Panc1 (cell line): ENCODE results near the gene SBF2. TPM values are rescaled to one million over a fixed set of nuclear protein-coding genes. Genes with fewer than 3 reads are reported as not detected.

Experiments
- ATAC-seq: fragments of 200-7000 bp; cut with Tn5 transposase; 2 replicates; pipeline ENCODE4 v1.9.1; 2020; ENCODE audit warnings: mild to moderate bottlenecking, moderate library complexity
- BruUV-seq: library from RNA; stranded (reverse); fragments of 400-500 nt; replicated peaks from 2 replicates; lab custom pipeline; 2021; lab: Mats Ljungman, UMichigan
- CTCF ChIA-PET: fragments of 300-600 bp; sonication (Branson Sonifier 250); formaldehyde crosslinking; loops from one replicate; lab custom pipeline; 2022; ENCODE audit warnings: antibody characterized with exemption; lab: Charles Lee
- POLR2A ChIA-PET: fragments of 300-600 bp; sonication (Branson Sonifier 250); formaldehyde crosslinking; loops from one replicate; lab custom pipeline; 2022; ENCODE audit warnings: antibody characterized with exemption; lab: Charles Lee
- DNase-seq: peaks from one replicate; pipeline ENCODE4 v3.0.0-alpha.2; 2010; ENCODE audit warnings: low read depth, low spot score
- H3K27ac ChIP-seq: 2 replicates; pipeline ENCODE4 v1.5.1; 2011; ENCODE audit warnings: mild to moderate bottlenecking, low read length, inconsistent platforms
- H3K27me3 ChIP-seq: fragments of 200-500 bp; sonication (Bioruptor generic); 2 replicates; pipeline ENCODE4 v1.6.0; 2014; ENCODE audit warnings: low read length, inconsistent platforms; ENCODE audit not compliant: control insufficient read depth, insufficient read depth
- H3K36me3 ChIP-seq: fragments of 200-500 bp; sonication (Bioruptor generic); 2 replicates; pipeline ENCODE4 v1.5.1; 2014; ENCODE audit warnings: inconsistent platforms, mild to moderate bottlenecking, low read length, moderate library complexity; ENCODE audit not compliant: control insufficient read depth, insufficient read depth
- H3K4me1 ChIP-seq: 2 replicates; pipeline ENCODE4 v1.5.1; 2011; ENCODE audit warnings: inconsistent platforms, mild to moderate bottlenecking, low read length, moderate library complexity; ENCODE audit not compliant: control insufficient read depth, insufficient read depth
- H3K4me3 ChIP-seq, 2 experiments: 2 replicates each; pipeline ENCODE4 v1.5.1; 2011 to 2012; ENCODE audit warnings: low read depth in 2 of 2, low read length in 2 of 2, mild to moderate bottlenecking in 2 of 2, inconsistent platforms in 1 of 2, moderate library complexity in 1 of 2
- H3K9me3 ChIP-seq: fragments of 200-500 bp; sonication (Bioruptor generic); 2 replicates; pipeline ENCODE4 v1.5.1; 2014; ENCODE audit warnings: low read depth, mild to moderate bottlenecking, inconsistent platforms, low read length, moderate library complexity; ENCODE audit not compliant: control insufficient read depth, insufficient read depth
- POLR2AphosphoS5 ChIP-seq: IDR thresholded peaks from 2 replicates; pipeline ENCODE4 v1.6.1; 2012; ENCODE audit warnings: mild to moderate bottlenecking, low read depth, low read length, moderate library complexity
- SIN3A ChIP-seq: IDR thresholded peaks from 2 replicates; pipeline ENCODE4 v1.6.1; 2012; ENCODE audit warnings: low read depth, mild to moderate bottlenecking, low read length, moderate library complexity, borderline replicate concordance; ENCODE audit not compliant: insufficient read depth
- TCF7L2 ChIP-seq: IDR thresholded peaks from 2 replicates; pipeline ENCODE4 v1.6.1; 2011; ENCODE audit warnings: mild to moderate bottlenecking, low read depth, low read length, inconsistent platforms
- in situ Hi-C: cut with HindIII; loops from 2 replicates; pipeline ENCODE4 v1.10.0; 2016; ENCODE audit warnings: low sequenced_read_pairs, low pct_unique_long_range_greater_than_20kb
- intact Hi-C: fragments of 100-400 bp; cut with micrococcal nuclease; formaldehyde crosslinking; loops from one replicate; pipeline ENCODE4 v1.10.0; 2022; ENCODE audit not compliant: unreplicated experiment
- total RNA-seq: library from RNA; stranded (reverse); gene quantifications from one replicate; pipeline ENCODE4 v1.2.1, GENCODE V29; 2021; ENCODE audit not compliant: unreplicated experiment
- TF ChIP-seq, protein P1 (sequence below): fragments of 450-650 bp; IDR thresholded peaks from 2 replicates; pipeline ENCODE4 v1.5.1; 2017; ENCODE audit warnings: mild to moderate bottlenecking
- TF ChIP-seq, protein P2 (sequence below), 2 experiments: IDR thresholded peaks; 2 replicates each; pipeline ENCODE4 v1.6.1; 2011 to 2012; ENCODE audit warnings: low read depth in 2 of 2, control low read depth in 1 of 2, low read length in 1 of 2, mild to moderate bottlenecking in 1 of 2, moderate library complexity in 1 of 2; ENCODE audit not compliant: insufficient read depth in 1 of 2

SBF2 gene
- total RNA-seq, 1 experiment from 2014 or later = 65.0 TPM

DNA sequence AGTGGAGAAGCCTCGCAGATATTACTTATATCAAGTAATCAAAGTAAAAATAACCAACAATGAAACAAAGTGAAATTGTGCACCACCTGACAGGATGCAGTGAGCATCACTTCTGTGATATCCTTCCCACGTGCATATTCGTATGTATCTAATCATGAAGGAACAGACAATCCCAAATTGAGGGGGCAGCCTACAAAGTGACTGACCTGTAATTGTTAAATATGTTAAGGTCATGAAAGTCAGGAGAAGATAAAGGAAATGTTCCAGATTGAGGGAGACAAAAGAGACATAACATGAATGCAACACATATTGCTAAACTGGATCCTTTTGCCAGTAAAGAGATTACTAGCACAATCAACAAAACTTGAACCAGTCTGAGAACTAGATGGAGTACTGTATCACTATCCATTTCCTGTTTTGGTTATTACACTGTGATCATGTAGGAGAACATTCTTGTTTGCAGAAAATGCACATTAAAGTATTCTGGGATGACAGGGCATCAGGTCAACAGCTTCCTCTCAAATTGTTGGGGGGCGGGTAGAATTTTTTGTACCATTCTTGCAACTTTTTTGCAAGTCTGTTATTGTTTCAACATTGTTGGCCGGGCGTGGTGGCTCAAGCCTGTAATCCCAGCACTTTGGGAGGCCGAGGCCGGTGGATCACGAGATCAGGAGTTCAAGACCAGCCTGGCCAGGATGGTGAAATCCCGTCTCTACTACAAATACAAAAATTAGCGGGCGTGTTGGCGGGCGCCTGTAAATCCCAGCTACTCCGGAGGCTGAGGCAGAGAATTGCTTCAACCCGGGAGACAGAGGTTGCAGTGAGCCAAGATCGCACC, 2.0 kb downstream of the SBF2 start:
- intact Hi-C loops (no loop called here), in situ Hi-C loops (no loop called here)
- H3K9me3 ChIP-seq = no peaks in the 10 kb centered on the region
- ChIA-PET CTCF (no interaction called here), POLR2A (no interaction called here)
- TF ChIP-seq, protein P1, sequence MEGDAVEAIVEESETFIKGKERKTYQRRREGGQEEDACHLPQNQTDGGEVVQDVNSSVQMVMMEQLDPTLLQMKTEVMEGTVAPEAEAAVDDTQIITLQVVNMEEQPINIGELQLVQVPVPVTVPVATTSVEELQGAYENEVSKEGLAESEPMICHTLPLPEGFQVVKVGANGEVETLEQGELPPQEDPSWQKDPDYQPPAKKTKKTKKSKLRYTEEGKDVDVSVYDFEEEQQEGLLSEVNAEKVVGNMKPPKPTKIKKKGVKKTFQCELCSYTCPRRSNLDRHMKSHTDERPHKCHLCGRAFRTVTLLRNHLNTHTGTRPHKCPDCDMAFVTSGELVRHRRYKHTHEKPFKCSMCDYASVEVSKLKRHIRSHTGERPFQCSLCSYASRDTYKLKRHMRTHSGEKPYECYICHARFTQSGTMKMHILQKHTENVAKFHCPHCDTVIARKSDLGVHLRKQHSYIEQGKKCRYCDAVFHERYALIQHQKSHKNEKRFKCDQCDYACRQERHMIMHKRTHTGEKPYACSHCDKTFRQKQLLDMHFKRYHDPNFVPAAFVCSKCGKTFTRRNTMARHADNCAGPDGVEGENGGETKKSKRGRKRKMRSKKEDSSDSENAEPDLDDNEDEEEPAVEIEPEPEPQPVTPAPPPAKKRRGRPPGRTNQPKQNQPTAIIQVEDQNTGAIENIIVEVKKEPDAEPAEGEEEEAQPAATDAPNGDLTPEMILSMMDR = no peak
- TF ChIP-seq POLR2AphosphoS5 (no peak), SIN3A (no peak), TCF7L2 (no peak)
- TF ChIP-seq, protein P2, sequence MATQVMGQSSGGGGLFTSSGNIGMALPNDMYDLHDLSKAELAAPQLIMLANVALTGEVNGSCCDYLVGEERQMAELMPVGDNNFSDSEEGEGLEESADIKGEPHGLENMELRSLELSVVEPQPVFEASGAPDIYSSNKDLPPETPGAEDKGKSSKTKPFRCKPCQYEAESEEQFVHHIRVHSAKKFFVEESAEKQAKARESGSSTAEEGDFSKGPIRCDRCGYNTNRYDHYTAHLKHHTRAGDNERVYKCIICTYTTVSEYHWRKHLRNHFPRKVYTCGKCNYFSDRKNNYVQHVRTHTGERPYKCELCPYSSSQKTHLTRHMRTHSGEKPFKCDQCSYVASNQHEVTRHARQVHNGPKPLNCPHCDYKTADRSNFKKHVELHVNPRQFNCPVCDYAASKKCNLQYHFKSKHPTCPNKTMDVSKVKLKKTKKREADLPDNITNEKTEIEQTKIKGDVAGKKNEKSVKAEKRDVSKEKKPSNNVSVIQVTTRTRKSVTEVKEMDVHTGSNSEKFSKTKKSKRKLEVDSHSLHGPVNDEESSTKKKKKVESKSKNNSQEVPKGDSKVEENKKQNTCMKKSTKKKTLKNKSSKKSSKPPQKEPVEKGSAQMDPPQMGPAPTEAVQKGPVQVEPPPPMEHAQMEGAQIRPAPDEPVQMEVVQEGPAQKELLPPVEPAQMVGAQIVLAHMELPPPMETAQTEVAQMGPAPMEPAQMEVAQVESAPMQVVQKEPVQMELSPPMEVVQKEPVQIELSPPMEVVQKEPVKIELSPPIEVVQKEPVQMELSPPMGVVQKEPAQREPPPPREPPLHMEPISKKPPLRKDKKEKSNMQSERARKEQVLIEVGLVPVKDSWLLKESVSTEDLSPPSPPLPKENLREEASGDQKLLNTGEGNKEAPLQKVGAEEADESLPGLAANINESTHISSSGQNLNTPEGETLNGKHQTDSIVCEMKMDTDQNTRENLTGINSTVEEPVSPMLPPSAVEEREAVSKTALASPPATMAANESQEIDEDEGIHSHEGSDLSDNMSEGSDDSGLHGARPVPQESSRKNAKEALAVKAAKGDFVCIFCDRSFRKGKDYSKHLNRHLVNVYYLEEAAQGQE (IDR thresholded peaks at IDR 0.05; ENCODE audit: insufficient read depth in 1 of 2, low read depth in 2 of 2, low read length in 1 of 2) = no peak
- ATAC-seq (no peak), DNase-seq (no peak)
- H3K27me3 ChIP-seq = no peaks in the 10 kb centered on the region
- peak overlapping the region; percentile 95 for H3K27ac ChIP-seq
- no peaks in the 10 kb centered on the region; the same call in 1 of the 2 replicates for H3K36me3 ChIP-seq
- BruUV-seq = no TSS peak
- H3K4me1 ChIP-seq = peaks cover 44% of the 10 kb centered on the region
- H3K4me3 ChIP-seq = peak overlapping the region in 1 of 2 experiments; percentile 67; a peak in 1 of 4 replicates

DNA sequence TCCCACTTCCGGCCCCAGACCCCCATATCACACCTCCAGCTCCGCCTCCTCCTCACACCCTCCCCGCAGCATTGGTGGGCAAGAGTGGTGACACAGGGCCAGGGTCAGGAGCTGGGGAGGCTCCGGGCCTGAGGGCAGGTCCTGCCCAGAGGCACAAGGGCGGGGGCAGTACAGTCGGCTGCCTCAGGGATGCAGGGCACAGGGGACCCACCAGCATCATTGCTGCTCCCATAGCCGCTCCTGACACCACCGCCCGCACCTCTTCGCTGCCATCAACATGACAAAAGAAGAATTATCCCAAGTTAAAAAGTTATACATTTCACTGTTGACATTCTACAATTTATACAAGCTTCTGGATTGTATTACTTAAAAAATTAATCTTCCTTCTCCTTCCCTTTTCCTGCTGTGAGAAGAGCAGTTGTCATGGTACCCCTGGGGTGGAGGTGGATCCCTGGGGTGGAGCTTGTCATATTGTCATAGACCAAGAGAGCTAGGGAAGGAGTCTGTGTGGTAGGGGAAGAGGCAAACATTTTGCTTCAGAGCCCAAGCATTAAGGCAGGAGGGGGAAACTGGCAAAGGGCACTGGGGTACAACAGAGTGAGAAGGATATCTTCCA, 4.1 kb downstream of the SBF2 start:
- ATAC-seq (no peak), DNase-seq (no peak)
- Histone ChIP-seq H3K9me3 (no peaks in the 10 kb centered on the region), H3K27ac (peak overlapping the region; percentile 54; the same call in 1 of the 2 replicates), H3K36me3 (no peaks in the 10 kb centered on the region; the same call in 1 of the 2 replicates), H3K4me1 (peaks cover 34% of the 10 kb centered on the region), H3K4me3 (no peak overlapping the region), H3K27me3 (no peaks in the 10 kb centered on the region)
- ChIA-PET CTCF (no interaction called here), POLR2A (no interaction called here)
- no TSS peak for BruUV-seq
- intact Hi-C loops = no loop called here
- no peak for TF ChIP-seq TCF7L2
- TF ChIP-seq SIN3A = no peak
- no peak for TF ChIP-seq POLR2AphosphoS5
- TF ChIP-seq, protein P2 (IDR thresholded peaks at IDR 0.05; ENCODE audit: insufficient read depth in 1 of 2, low read depth in 2 of 2, low read length in 1 of 2) = no peak
- TF ChIP-seq, protein P1 = no peak
- in situ Hi-C loops = no loop called here
